Erythroblast (primary cell): ENCODE measurements around the gene SCGB3A1.

Experiments used
- GATA1 ChIP-seq: IDR thresholded peaks from 2 replicates; pipeline ENCODE4 v1.6.1; 2011; ENCODE audit warnings: low read depth, mild to moderate bottlenecking, control low read depth, low read length, moderate library complexity
- POLR2A ChIP-seq: IDR thresholded peaks from 2 replicates; pipeline ENCODE4 v1.6.1; 2011; ENCODE audit warnings: mild to moderate bottlenecking, low read length

DNA sequence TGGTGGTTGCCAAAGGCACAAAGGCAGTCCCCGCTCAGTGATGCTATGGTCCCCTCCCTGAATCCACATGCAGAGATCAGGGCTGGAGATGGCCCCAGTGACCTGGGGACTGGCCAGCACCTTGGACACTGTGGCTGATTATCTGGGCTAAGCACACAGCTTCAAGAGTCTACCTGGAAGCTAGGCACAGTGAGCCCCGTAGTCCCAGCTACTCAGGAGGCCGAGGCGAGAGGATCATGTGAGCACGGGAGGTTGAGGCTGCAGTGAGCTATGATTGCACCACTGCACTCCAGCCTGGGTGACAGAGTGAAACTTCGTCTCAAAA is 8.3 kb upstream of the SCGB3A1 start:
- TF ChIP-seq POLR2A (no peak), GATA1 (no peak)
